ENCODE data around the gene TPRA1.

Gene TPRA1

DNA sequence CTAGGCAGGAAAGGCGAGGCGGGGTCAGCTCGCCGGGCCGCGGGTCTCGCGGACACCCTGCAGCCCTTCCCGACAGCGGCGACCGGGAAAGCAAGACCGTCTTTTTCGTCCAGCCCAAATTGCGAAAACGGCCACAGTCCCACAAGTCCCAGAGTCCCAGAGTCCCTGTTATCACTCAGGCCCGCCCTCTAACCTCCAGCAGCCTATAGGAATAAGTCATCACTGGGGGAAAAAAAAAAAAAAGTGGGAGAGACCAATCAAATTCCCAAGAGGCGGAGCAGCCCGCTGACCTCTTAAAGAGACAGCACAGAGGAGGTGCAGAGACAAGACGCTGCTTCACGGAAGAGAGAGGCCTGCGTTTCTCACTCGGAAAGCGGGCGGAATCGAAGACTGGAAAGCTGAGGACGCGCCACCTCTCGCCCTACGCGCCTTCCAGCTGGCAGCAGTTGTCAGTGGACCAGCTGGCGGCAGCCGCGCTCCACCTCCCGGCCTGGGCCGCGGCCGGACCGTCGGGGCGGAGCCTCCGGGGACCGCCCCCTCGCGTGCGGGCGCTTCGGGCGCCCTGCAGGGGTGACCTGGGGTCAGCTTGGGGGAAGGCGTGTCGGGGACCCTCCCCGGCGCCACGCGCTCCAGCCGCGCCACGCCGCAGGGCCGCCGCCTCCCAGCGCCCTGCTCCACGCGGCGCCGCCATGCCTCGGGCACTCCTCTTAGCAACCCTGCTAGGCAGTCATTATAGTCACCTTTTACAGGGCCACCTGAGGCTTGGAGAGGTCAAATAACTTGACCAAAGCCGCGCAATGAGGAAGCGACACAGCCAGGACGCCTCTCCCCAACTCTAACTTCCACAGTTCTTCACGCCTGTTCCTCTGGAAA is at the start of gene TPRA1:
TPRA1 (minus strand) TSS at position 141 of the 873 bp plus-strand sequence. CDS start 10,587 bp downstream, outside the sequence.
- H3K4me3 ChIP-seq (ENCODE audit: low read length): peak within 1 kb of the TSS; percentile 84
- TF ChIP-seq, protein P1, sequence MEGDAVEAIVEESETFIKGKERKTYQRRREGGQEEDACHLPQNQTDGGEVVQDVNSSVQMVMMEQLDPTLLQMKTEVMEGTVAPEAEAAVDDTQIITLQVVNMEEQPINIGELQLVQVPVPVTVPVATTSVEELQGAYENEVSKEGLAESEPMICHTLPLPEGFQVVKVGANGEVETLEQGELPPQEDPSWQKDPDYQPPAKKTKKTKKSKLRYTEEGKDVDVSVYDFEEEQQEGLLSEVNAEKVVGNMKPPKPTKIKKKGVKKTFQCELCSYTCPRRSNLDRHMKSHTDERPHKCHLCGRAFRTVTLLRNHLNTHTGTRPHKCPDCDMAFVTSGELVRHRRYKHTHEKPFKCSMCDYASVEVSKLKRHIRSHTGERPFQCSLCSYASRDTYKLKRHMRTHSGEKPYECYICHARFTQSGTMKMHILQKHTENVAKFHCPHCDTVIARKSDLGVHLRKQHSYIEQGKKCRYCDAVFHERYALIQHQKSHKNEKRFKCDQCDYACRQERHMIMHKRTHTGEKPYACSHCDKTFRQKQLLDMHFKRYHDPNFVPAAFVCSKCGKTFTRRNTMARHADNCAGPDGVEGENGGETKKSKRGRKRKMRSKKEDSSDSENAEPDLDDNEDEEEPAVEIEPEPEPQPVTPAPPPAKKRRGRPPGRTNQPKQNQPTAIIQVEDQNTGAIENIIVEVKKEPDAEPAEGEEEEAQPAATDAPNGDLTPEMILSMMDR (conservative IDR thresholded peaks at IDR 0.05; ENCODE audit: low read length): peak; percentile 12; the same call in 1 of the 2 replicates
- DNase-seq (ENCODE audit: low read depth): peak; percentile 98

DNA sequence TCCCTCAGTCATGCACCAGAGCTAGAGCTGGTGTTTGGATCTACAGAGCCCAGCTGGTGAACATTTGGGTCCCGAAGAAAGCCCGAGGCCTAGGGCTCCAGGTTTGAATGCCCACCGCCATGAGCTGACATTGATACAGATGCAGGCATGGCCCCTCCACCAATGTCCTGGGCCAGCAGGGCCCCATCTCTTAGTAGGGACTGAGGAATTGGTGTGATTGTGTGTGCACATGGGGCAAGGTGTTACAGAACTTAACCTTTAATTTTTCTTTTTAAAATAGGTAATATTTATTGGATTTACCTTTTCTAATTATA is 49.5 kb upstream of the TPRA1 start:
- no peak for DNase-seq (ENCODE audit: low read depth)
- H3K4me3 ChIP-seq (ENCODE audit: low read length): no peak overlapping the region
- TF ChIP-seq, protein P1 (conservative IDR thresholded peaks at IDR 0.05; ENCODE audit: low read length): no peak

DNA sequence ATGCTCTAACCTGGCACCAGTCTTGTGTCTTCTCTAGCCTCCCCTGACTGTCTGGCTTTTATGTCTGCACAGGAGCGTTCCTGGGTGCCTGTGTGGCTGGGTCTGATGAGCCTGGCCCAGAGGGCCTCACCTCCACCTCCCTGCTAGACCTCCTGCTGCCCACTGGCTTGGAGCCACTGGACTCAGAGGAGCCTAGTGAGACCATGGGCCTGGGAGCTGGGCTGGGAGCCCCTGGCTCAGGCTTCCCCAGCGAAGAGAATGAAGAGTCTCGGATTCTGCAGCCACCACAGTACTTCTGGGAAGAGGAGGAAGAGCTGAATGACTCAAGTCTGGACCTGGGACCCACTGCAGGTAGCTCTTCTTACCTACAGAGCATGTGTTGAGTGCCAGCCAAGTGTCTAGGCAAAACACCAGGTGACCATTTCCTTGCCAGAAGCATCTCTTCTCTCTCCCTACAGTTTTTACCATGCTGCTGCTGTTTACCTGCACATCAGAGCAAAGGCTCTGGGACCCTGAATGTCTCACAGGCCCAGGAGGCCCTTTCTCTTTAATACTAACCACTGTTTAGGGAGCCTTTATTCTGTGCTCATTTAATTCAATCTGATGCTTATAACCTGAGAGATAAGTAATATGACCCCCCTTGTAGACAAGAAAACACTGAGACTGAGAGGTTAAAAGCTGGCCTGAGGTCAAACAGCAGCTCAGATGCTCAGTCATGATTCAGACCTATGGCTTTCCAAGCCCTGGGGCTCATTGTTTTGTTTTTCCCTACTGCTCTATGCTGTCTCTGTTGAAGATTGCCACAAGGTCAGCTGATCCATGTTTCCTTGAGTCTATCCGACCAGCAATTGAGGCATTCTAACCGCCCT is 48.9 kb upstream of the TPRA1 start:
- H3K4me3 ChIP-seq (ENCODE audit: low read length): no peak overlapping the region
- TF ChIP-seq, protein P1 (conservative IDR thresholded peaks at IDR 0.05; ENCODE audit: low read length): no peak
- peak; percentile 41 for DNase-seq (ENCODE audit: low read depth)

DNA sequence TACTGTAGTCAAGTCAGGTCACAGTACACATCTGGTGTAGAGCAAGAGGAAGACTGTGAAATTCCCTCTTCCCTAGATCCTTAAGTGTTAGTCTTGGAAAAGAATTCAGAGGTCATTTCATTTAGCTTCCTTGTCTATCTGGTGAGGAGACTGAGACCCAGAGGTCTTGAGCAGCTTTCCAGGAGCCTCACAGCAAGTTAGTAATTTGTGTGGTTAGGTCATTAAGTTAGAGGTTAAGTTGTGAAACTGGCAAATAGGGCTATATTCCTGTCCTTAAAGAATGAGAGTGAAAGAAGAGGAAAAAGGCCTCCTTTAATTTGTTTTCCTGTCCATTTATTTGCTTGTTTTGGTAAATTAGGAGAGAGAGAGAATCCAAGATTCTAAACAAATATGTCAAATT is 47.4 kb upstream of the TPRA1 start:
- TF ChIP-seq, protein P1 (conservative IDR thresholded peaks at IDR 0.05; ENCODE audit: low read length): no peak
- H3K4me3 ChIP-seq (ENCODE audit: low read length): no peak overlapping the region
- peak; percentile 4 for DNase-seq (ENCODE audit: low read depth)

DNA sequence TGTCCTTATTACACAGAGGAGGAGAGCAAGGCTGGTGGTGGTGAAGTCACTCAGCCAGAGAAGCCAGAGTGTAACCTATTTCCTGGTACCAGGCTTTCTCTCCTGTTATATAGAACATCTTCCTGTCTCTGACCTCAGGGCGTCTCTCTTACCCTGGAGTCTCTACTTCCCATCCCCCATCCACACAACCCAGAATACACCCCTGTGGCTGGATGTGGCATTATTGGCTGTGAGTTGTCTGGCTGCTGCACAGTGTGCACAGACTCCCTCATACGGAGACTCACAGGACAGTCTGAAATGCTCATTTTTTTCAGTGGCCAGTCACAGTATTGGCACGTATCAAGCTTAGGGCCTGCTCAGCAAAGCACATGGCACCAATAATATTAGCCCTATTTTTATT is 47.0 kb upstream of the TPRA1 start:
- TF ChIP-seq, protein P1 (conservative IDR thresholded peaks at IDR 0.05; ENCODE audit: low read length): no peak
- peak; percentile 24 for DNase-seq (ENCODE audit: low read depth)

DNA sequence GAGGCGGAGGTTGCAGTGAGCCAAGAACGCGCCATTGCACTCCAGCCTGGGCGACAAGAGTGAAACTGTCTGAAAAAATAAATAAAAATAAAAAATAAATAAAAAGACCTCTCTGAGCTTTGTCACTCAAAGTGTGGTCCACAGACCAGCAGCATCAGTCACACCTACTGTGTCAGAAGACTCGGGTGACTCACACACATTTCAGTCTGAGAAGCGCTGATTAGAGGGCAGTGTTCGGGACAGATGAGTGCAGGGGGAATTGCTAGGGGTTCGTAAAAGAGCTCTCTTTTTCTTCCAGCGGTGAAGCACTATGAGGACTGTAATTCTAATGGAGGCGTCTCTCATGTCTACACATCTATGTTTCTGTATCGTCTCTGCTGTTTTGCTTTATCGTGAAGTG is 44.1 kb upstream of the TPRA1 start:
- no peak overlapping the region for H3K4me3 ChIP-seq (ENCODE audit: low read length)
- TF ChIP-seq, protein P1 (conservative IDR thresholded peaks at IDR 0.05; ENCODE audit: low read length): no peak
- DNase-seq (ENCODE audit: low read depth): no peak

More for the DNA sequence above, 47.0 kb upstream of the TPRA1 start:
- no peak overlapping the region for H3K4me3 ChIP-seq (ENCODE audit: low read length)
